LNCaP clone FGC (cell line): ENCODE results near the gene TRPC4AP.

Source experiments
- DNase-seq: peaks from one replicate; pipeline ENCODE4 v3.0.0-alpha.2; 2011; ENCODE audit warnings: low read depth
- H3K4me3 ChIP-seq: 2 replicates; pipeline ENCODE4 v1.5.1; 2011; ENCODE audit warnings: mild to moderate bottlenecking, low read depth, low read length, control low read depth
- TF ChIP-seq, protein P1 (sequence below): IDR thresholded peaks from 2 replicates; pipeline ENCODE4 v1.5.1; 2012; ENCODE audit warnings: mild to moderate bottlenecking; ENCODE audit not compliant: control insufficient read depth, insufficient read depth; ENCODE audit errors: extremely low read depth

TRPC4AP gene

GRCh38 chr20:34977365-34978091, 115.1 kb downstream of the TRPC4AP start:
- H3K4me3 ChIP-seq = no peak overlapping the region
- no peak for DNase-seq
- TF ChIP-seq, protein P1, sequence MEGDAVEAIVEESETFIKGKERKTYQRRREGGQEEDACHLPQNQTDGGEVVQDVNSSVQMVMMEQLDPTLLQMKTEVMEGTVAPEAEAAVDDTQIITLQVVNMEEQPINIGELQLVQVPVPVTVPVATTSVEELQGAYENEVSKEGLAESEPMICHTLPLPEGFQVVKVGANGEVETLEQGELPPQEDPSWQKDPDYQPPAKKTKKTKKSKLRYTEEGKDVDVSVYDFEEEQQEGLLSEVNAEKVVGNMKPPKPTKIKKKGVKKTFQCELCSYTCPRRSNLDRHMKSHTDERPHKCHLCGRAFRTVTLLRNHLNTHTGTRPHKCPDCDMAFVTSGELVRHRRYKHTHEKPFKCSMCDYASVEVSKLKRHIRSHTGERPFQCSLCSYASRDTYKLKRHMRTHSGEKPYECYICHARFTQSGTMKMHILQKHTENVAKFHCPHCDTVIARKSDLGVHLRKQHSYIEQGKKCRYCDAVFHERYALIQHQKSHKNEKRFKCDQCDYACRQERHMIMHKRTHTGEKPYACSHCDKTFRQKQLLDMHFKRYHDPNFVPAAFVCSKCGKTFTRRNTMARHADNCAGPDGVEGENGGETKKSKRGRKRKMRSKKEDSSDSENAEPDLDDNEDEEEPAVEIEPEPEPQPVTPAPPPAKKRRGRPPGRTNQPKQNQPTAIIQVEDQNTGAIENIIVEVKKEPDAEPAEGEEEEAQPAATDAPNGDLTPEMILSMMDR = no peak

GRCh38 chr20:34976286-34976685, 116.3 kb downstream of the TRPC4AP start:
- no peak overlapping the region for H3K4me3 ChIP-seq
- DNase-seq = no peak
- TF ChIP-seq, protein P1 = no peak

DNA sequence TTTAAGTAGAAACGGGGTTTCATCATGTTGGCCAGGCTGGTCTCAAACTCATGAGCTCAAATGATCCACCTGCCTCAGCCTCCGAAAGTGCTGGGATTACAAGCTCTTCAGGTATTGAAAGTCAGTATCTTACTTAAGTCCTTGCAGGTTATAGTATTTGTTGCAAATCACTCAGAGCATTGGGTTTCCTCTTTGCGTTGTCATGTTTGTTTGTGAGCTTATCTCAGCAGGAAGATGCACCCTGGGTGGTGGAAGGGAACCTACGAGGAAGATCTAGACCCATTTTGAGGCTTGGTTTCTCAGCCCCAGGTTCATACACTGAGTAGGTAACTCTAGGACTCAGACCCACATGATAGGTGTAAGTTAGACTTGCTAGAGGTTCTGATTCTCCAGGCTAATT, 118.4 kb downstream of the TRPC4AP start:
- no peak overlapping the region for H3K4me3 ChIP-seq
- TF ChIP-seq, protein P1 = no peak
- no peak for DNase-seq

DNA sequence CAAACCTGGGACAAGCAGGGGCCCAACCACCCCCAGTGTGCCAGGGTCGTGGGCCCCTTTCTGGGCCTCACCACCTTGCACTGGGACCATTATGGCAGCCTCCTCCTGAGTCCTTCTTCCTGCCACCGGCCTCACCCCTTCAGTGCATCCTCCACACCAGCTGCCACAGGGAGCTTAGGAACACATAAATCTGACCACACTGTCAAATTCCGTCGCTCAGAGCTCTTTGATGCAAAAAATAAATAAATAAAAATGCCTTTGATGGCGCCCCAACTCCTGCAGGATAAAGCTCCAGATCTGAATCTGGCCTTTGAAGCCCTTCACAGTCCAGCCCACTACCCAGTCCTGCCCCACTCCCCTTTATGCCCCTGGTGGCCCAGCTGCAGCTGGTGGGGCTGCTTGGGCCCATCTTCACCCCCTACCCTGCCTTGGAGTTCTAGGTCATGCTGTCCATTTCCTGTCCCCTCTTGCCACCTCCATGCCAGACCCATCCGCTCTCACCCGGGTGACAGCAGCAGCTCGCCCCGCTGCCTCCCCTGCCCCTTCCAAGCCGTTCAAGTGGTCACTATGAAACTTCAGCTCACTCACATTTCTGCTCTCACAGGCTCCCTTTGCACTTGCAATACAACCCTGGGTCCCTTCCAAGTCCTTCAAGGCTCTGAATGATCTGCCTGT, 120.9 kb downstream of the TRPC4AP start:
- TF ChIP-seq, protein P1 = no peak
- H3K4me3 ChIP-seq = no peak overlapping the region
- no peak for DNase-seq

- TF ChIP-seq, protein P1 = no peak
- DNase-seq = no peak
- no peak overlapping the region for H3K4me3 ChIP-seq
These were observed 121.6 kb downstream of the TRPC4AP start for GRCh38 chr20:34970846-34971560.

- H3K4me3 ChIP-seq = no peak overlapping the region
- no peak for DNase-seq
- TF ChIP-seq, protein P1 = no peak
These were observed 122.3 kb downstream of the TRPC4AP start for GRCh38 chr20:34970193-34970840.
